MM.1S (cell line): ENCODE data around the gene FECH.

Experiments used
- EZH2 ChIP-seq: fragments of 300-600 bp; sonication (generic); optimal IDR thresholded peaks from 2 replicates; pipeline ENCODE3; 2017; ENCODE audit warnings: low read depth, mild to moderate bottlenecking, antibody characterized with exemption, low read length, mixed read lengths
- TF ChIP-seq, protein P1 (sequence below): fragments of 300-600 bp; sonication (generic); IDR thresholded peaks from 2 replicates; pipeline ENCODE4 v1.5.1; 2016; ENCODE audit warnings: antibody characterized with exemption, low read length, mixed read lengths

DNA sequence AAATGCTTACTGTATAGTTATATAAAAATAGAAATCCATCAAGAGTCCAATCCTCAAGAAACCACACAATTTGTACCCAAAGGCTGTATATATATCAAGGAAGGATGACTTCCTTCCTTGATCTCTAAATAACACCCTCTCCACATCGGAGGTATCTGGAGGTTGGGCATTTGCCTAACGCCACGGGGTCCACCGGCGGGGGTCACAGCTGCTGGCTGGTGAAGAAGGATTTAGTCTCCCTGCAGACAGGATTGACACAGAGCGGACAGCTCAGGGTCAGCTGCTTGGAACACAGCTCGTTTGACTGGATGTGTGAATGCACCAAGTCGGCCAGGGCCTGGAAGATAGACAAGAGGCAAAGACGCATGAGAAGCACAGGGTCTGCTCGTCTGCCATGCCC lies 36.0 kb downstream of the FECH start:
- TF ChIP-seq, protein P1, sequence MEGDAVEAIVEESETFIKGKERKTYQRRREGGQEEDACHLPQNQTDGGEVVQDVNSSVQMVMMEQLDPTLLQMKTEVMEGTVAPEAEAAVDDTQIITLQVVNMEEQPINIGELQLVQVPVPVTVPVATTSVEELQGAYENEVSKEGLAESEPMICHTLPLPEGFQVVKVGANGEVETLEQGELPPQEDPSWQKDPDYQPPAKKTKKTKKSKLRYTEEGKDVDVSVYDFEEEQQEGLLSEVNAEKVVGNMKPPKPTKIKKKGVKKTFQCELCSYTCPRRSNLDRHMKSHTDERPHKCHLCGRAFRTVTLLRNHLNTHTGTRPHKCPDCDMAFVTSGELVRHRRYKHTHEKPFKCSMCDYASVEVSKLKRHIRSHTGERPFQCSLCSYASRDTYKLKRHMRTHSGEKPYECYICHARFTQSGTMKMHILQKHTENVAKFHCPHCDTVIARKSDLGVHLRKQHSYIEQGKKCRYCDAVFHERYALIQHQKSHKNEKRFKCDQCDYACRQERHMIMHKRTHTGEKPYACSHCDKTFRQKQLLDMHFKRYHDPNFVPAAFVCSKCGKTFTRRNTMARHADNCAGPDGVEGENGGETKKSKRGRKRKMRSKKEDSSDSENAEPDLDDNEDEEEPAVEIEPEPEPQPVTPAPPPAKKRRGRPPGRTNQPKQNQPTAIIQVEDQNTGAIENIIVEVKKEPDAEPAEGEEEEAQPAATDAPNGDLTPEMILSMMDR = no peak
- no peak for TF ChIP-seq EZH2
